HepG2 (cell line): Measurements from ENCODE around the gene DIO1. TPM values are rescaled to one million over a fixed set of nuclear protein-coding genes. Genes with fewer than 3 reads are reported as not detected.

ENCODE experiments used
- ATF6 ChIP-seq: sonication (generic); formaldehyde crosslinking; conservative IDR thresholded peaks from 2 replicates; pipeline ENCODE4 v1.4.0; 2020; ENCODE audit warnings: missing genetic modification reagents
- CAMTA2 ChIP-seq: sonication (generic); formaldehyde crosslinking; IDR thresholded peaks from 2 replicates; pipeline ENCODE4 v1.4.0; 2020; ENCODE audit warnings: mild to moderate bottlenecking, missing genetic modification reagents, borderline replicate concordance
- ETV5 ChIP-seq: IDR thresholded peaks from 2 replicates; pipeline ENCODE4 v1.6.1; 2018; ENCODE audit warnings: missing biosample characterization, missing genetic modification reagents, inconsistent platforms, borderline replicate concordance
- FOXJ3 ChIP-seq: sonication (generic); formaldehyde crosslinking; IDR thresholded peaks from 2 replicates; pipeline ENCODE4 v1.4.0; 2020; ENCODE audit warnings: missing genetic modification reagents, mild to moderate bottlenecking, borderline replicate concordance
- HNF1B ChIP-seq: sonication (generic); formaldehyde crosslinking; IDR thresholded peaks from 2 replicates; pipeline ENCODE4 v1.5.1; 2020; ENCODE audit warnings: mild to moderate bottlenecking, moderate library complexity, missing genetic modification reagents
- MAFK ChIP-seq, 2 experiments: IDR thresholded peaks in 1 of 2; conservative IDR thresholded peaks in 1 of 2; 2 replicates each; pipeline ENCODE4 v1.6.1; 2011; ENCODE audit warnings: improper control_type of control experiment in 2 of 2, low read length in 2 of 2
- MATR3 ChIP-seq: sonication (generic); formaldehyde crosslinking; IDR thresholded peaks from 2 replicates; pipeline ENCODE4 v1.4.0; 2020; ENCODE audit warnings: missing genetic modification reagents
- MEIS2 ChIP-seq: sonication (generic); formaldehyde crosslinking; IDR thresholded peaks from 2 replicates; pipeline ENCODE4 v1.9.0; 2021; ENCODE audit warnings: mild to moderate bottlenecking, missing genetic modification reagents
- PAXIP1 ChIP-seq: sonication (generic); formaldehyde crosslinking; conservative IDR thresholded peaks from 2 replicates; pipeline ENCODE4 v1.4.0; 2020; ENCODE audit warnings: mild to moderate bottlenecking, missing genetic modification reagents, moderate library complexity
- SMARCC2 ChIP-seq: fragments of 450-650 bp; IDR thresholded peaks from 2 replicates; pipeline ENCODE4 v1.6.1; 2017; ENCODE audit warnings: antibody characterized with exemption, mild to moderate bottlenecking
- ZNF180 ChIP-seq: sonication (generic); formaldehyde crosslinking; IDR thresholded peaks from 2 replicates; pipeline ENCODE4 v1.4.0; 2020; ENCODE audit warnings: low read depth, missing genetic modification reagents, borderline replicate concordance
- ZNF563 ChIP-seq: sonication (generic); formaldehyde crosslinking; IDR thresholded peaks from 2 replicates; pipeline ENCODE4 v1.8.0; 2022; ENCODE audit warnings: mild to moderate bottlenecking, moderate library complexity, missing genetic modification reagents
- ZNF567 ChIP-seq: sonication (generic); formaldehyde crosslinking; IDR thresholded peaks from 2 replicates; pipeline ENCODE4 v1.8.1; 2023; ENCODE audit warnings: mild to moderate bottlenecking, missing genetic modification reagents, borderline replicate concordance
- ZNF709 ChIP-seq: sonication (generic); formaldehyde crosslinking; IDR thresholded peaks from 2 replicates; pipeline ENCODE4 v1.5.0; 2020; ENCODE audit warnings: mild to moderate bottlenecking, missing genetic modification reagents
- ZNF83 ChIP-seq: sonication (generic); formaldehyde crosslinking; IDR thresholded peaks from 2 replicates; pipeline ENCODE4 v1.4.0; 2020; ENCODE audit warnings: missing genetic modification reagents, mild to moderate bottlenecking, borderline replicate concordance
- polyA plus RNA-seq, 8 experiments: library from polyadenylated mRNA; depleted of rRNA in 3 of 8; stranded (reverse) in 7 of 8; unstranded in 1 of 8; fragments of >200 nt; fragmentation: Illumina TruSeq in 4 of 8; extraction: Trizol in 4 of 8; gene quantifications; 2 replicates each; pipeline versions ENCODE4 v1.2.1 to v1.2.3, GENCODE V29; 2011 to 2016; ENCODE audit warnings: low read depth in 4 of 8, missing spikeins in 1 of 8, mixed read lengths in 1 of 8; ENCODE audit not compliant: insufficient read depth in 1 of 8
- total RNA-seq, 5 experiments: library from RNA; depleted of rRNA; stranded (reverse); fragments of >200 nt; fragmentation: Illumina TruSeq; extraction: Trizol; gene quantifications; 2 replicates each; pipeline ENCODE4 v1.2.3, GENCODE V29; 2016; ENCODE audit warnings: low read depth in 1 of 5
- TF ChIP-seq, protein P1 (sequence below): fragments of 450-650 bp; IDR thresholded peaks from 2 replicates; pipeline ENCODE4 v1.6.1; 2017
- TF ChIP-seq, protein P2 (sequence below): sonication (generic); formaldehyde crosslinking; IDR thresholded peaks from 2 replicates; pipeline ENCODE4 v1.4.0; 2020; ENCODE audit warnings: mild to moderate bottlenecking, missing genetic modification reagents
- TF ChIP-seq, protein P3 (sequence below): IDR thresholded peaks from 2 replicates; pipeline ENCODE4 v1.6.1; 2016; ENCODE audit warnings: mild to moderate bottlenecking, missing biosample characterization, missing genetic modification reagents

DIO1 gene
- total and polyA plus RNA-seq, 2 of the 13 experiments (the other 11 are each of a cell fraction or from before 2014, with no cell fraction given), result 13.5 to 45.6 TPM

DNA sequence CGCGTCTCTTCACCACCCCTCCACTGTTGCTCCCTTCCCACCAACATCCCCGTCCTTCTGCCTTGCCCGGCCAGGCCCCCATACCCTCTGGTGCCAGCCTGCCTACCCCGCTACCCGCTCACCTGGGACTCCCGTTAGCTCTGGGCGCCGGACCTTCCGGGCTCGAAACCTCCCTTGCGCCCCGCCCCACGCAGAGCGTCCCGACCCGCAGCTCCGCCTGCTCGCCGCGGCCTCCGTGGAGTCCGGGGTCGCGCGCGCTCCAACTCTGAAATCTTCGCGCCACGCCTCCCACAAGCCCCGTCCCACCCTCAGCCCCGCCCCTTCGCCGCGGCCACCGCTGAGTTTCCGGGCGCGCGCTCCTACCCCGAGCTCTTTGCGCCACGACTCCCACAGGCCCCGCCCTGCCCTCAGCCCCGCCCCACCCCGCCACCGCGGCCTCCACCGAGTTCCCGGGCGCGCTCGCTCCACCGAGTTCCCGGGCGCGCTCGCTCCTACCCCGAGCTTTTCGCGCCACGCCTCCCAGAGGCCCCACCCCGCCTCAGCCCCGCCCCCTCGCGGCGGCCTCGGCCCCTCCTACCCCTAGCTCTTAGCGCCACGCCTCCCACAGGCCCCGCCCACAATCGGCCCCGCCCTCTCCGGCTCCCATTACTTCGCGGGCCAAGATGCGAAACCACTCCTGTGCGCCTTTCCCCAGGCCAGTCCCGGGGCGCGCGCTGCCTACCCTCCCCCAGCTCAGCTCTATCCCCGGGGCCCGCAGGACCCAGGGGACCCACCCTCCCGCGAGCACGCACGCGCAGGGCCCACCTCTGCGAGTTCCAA, 51.7 kb downstream of the DIO1 start, which contains the start of gene IFT25 (continued):
- peak; percentile 73; the same call in 1 of the 2 replicates for TF ChIP-seq ZNF563 (CRISPR knock-in tag)
- TF ChIP-seq FOXJ3 (CRISPR knock-in tag), result no peak
- no peak for TF ChIP-seq SMARCC2
- TF ChIP-seq, protein P1, sequence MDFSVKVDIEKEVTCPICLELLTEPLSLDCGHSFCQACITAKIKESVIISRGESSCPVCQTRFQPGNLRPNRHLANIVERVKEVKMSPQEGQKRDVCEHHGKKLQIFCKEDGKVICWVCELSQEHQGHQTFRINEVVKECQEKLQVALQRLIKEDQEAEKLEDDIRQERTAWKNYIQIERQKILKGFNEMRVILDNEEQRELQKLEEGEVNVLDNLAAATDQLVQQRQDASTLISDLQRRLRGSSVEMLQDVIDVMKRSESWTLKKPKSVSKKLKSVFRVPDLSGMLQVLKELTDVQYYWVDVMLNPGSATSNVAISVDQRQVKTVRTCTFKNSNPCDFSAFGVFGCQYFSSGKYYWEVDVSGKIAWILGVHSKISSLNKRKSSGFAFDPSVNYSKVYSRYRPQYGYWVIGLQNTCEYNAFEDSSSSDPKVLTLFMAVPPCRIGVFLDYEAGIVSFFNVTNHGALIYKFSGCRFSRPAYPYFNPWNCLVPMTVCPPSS, result no peak
- TF ChIP-seq ATF6 (CRISPR knock-in tag), result no peak
- TF ChIP-seq, protein P2, sequence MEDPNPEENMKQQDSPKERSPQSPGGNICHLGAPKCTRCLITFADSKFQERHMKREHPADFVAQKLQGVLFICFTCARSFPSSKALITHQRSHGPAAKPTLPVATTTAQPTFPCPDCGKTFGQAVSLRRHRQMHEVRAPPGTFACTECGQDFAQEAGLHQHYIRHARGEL, result 0 out of 2 replicates have a peak, but pooled peaks have one; percentile 74
- 0 out of 2 replicates have a peak, but pooled peaks have one; percentile 38 for TF ChIP-seq ZNF709 (CRISPR knock-in tag)
- TF ChIP-seq, protein P3, sequence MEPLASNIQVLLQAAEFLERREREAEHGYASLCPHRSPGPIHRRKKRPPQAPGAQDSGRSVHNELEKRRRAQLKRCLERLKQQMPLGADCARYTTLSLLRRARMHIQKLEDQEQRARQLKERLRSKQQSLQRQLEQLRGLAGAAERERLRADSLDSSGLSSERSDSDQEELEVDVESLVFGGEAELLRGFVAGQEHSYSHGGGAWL (CRISPR knock-in tag), result 0 out of 2 replicates have a peak, but pooled peaks have one; percentile 19
- TF ChIP-seq CAMTA2 (CRISPR knock-in tag), result peak; percentile 87; the same call in 1 of the 2 replicates
- TF ChIP-seq PAXIP1, result no peak; the same call in none of the 2 replicates
- TF ChIP-seq MATR3 (CRISPR knock-in tag), result no peak
- TF ChIP-seq MAFK (conservative IDR thresholded peaks at IDR 0.05 in 1 of 2, IDR thresholded peaks at IDR 0.05 in 1 of 2; ENCODE audit: low read length in 2 of 2), result no peak
- TF ChIP-seq MEIS2, result peak; percentile 54; the same call in 1 of the 2 replicates
- TF ChIP-seq ZNF567 (CRISPR knock-in tag), result no peak; the same call in 1 of the 2 replicates
- no peak for TF ChIP-seq ZNF83 (CRISPR knock-in tag)
- peak; percentile 23; the same call in 1 of the 2 replicates for TF ChIP-seq ETV5
- TF ChIP-seq ZNF180, result no peak
- TF ChIP-seq HNF1B, result peak; percentile 47; the same call in 1 of the 2 replicates
